Esophagus muscularis mucosa (tissue), 4 donors: ENCODE results near the gene ODF4. TPM values are rescaled to one million over a fixed set of nuclear protein-coding genes. Genes with fewer than 3 reads are reported as not detected.

Experiments
- DNase-seq: peaks from one replicate; pipeline ENCODE4 v3.0.0-alpha.2; 2017; ENCODE audit errors: extremely low spot score
- H3K27ac ChIP-seq, 4 donors: fragments of 200-600 bp; sonication (generic); replicated peaks in 1 of 4; 1 replicate in 3 of 4; 2 replicates in 1 of 4; pipeline ENCODE4 v1.5.1; 2016 to 2019; ENCODE audit warnings: mild to moderate bottlenecking in 1 of 4
- H3K27me3 ChIP-seq, 4 donors: fragments of 200-600 bp; sonication (generic); one replicate each; pipeline versions ENCODE4 v1.5.1 to v1.6.0; 2016 to 2019
- H3K36me3 ChIP-seq, 4 donors: fragments of 200-600 bp; sonication (generic); one replicate each; pipeline ENCODE4 v1.5.1; 2016 to 2019
- H3K4me1 ChIP-seq, 4 donors: fragments of 200-600 bp; sonication (generic); one replicate each; pipeline ENCODE4 v1.5.1; 2016 to 2019
- H3K4me3 ChIP-seq, 4 donors: fragments of 200-600 bp; sonication (generic); 1 replicate in 2 of 4; 2 replicates in 2 of 4; pipeline ENCODE4 v1.5.1; 2016 to 2019; ENCODE audit warnings: mild to moderate bottlenecking in 4 of 4, moderate library complexity in 1 of 4
- H3K9me3 ChIP-seq, 4 donors: fragments of 200-600 bp; sonication (generic); 1 replicate in 3 of 4; 2 replicates in 1 of 4; pipeline ENCODE4 v1.5.1; 2016 to 2019
- CTCF ChIP-seq, 3 experiments: fragments of 200-600 bp in 2 of 3; fragments of 450-650 bp in 1 of 3; sonication (generic) in 2 of 3; IDR thresholded peaks; one replicate each; pipeline ENCODE4 v1.5.1; 2017 to 2019; ENCODE audit warnings: antibody characterized with exemption in 3 of 3, mild to moderate bottlenecking in 2 of 3, moderate library complexity in 1 of 3
- EP300 ChIP-seq: sonication (generic); formaldehyde crosslinking; IDR thresholded peaks from one replicate; pipeline ENCODE4 v1.6.1; 2017; ENCODE audit warnings: antibody characterized with exemption
- POLR2A ChIP-seq: fragments of 450-650 bp; IDR thresholded peaks from one replicate; pipeline ENCODE4 v1.6.1; 2017; ENCODE audit warnings: antibody characterized with exemption, moderate library complexity, mild to moderate bottlenecking, low read depth
- POLR2AphosphoS5 ChIP-seq, 2 donors: sonication (generic); formaldehyde crosslinking; IDR thresholded peaks; one replicate each; pipeline ENCODE4 v1.6.1; 2017; ENCODE audit warnings: antibody characterized with exemption in 2 of 2
- WGBS: methylation state at CpG from one replicate; pipeline ENCODE4 v1.1.5; 2018; 5-methylcytosine and 5-hydroxymethylcytosine counted together
- intact Hi-C: fragments of 100-400 bp; cut with DNase I; formaldehyde crosslinking; loops from one replicate; pipeline ENCODE4 v1.15.1; 2023
- total RNA-seq, 4 donors: library from RNA; depleted of rRNA; stranded (reverse); fragments of >200 nt; gene quantifications; one replicate each; pipeline versions ENCODE4 v1.1.0 to v1.2.1, GENCODE V29; 2016

ODF4 gene
- not detected for total RNA-seq

- no peak within 1 kb of the TSS for H3K27ac ChIP-seq
- DNase-seq, result no peak
- 81% methylated on average over 2 of the region's 2 CpGs for WGBS
- peaks cover 0 to 5% (median 0%) of the 10 kb centered on the region in 4 donors for H3K4me1 ChIP-seq
- no peak for TF ChIP-seq POLR2A
- TF ChIP-seq POLR2AphosphoS5 (IDR thresholded peaks at IDR 0.05), result no peak
- TF ChIP-seq EP300, result no peak
- TF ChIP-seq CTCF (IDR thresholded peaks at IDR 0.05), result no peak
- no peak within 1 kb of the TSS for H3K4me3 ChIP-seq
- intact Hi-C loops, result no loop called here
- no peaks in the 10 kb centered on the region for H3K9me3 ChIP-seq
- no peaks in the 10 kb centered on the region for H3K36me3 ChIP-seq
- H3K27me3 ChIP-seq, result no peaks in the 10 kb centered on the region
Measured at GRCh38 chr17:8339540-8339939, at the start of gene ODF4. Gene ODF4 (plus strand): TSS chr17:8339840. CDS start chr17:8340052, 212 bp downstream.

- Histone ChIP-seq H3K9me3 (no peaks in the 10 kb centered on the region), H3K36me3 (peaks cover 0 to 5% (median 0%) of the 10 kb centered on the region in 4 donors), H3K4me1 (peaks cover 20 to 39% (median 30%) of the 10 kb centered on the region in 4 donors), H3K27ac (no peak overlapping the region), H3K27me3 (no peaks in the 10 kb centered on the region), H3K4me3 (no peak overlapping the region)
- no peak for DNase-seq
- intact Hi-C loops, result no loop called here
- TF ChIP-seq POLR2AphosphoS5 (IDR thresholded peaks at IDR 0.05) (no peak), CTCF (IDR thresholded peaks at IDR 0.05) (no peak), EP300 (no peak), POLR2A (no peak)
- WGBS, result 76% methylated on average over 3 of the region's 3 CpGs
Measured at GRCh38 chr17:8290043-8290442, 49.6 kb upstream of the ODF4 start.

GRCh38 chr17:8292639-8293395, 46.8 kb upstream of the ODF4 start:
- Histone ChIP-seq H3K27me3 (no peaks in the 10 kb centered on the region), H3K36me3 (peaks cover 0 to 5% (median 0%) of the 10 kb centered on the region in 4 donors), H3K4me3 (no peak overlapping the region), H3K9me3 (no peaks in the 10 kb centered on the region), H3K27ac (no peak overlapping the region), H3K4me1 (peaks cover 22 to 45% (median 34%) of the 10 kb centered on the region in 4 donors)
- TF ChIP-seq POLR2AphosphoS5 (IDR thresholded peaks at IDR 0.05) (no peak), EP300 (no peak), POLR2A (no peak), CTCF (IDR thresholded peaks at IDR 0.05) (no peak)
- WGBS, result 78% methylated on average over 5 of the region's 5 CpGs
- DNase-seq, result no peak
- intact Hi-C loops, result no loop called here

GRCh38 chr17:8294361-8294760, 45.3 kb upstream of the ODF4 start:
- no peak for TF ChIP-seq POLR2AphosphoS5 (IDR thresholded peaks at IDR 0.05)
- no peak for TF ChIP-seq CTCF (IDR thresholded peaks at IDR 0.05)
- no peak for TF ChIP-seq POLR2A
- no peak for TF ChIP-seq EP300
- Histone ChIP-seq H3K9me3 (no peaks in the 10 kb centered on the region), H3K27me3 (no peaks in the 10 kb centered on the region), H3K36me3 (peaks cover 0 to 5% (median 0%) of the 10 kb centered on the region in 4 donors), H3K4me1 (peaks cover 14 to 36% (median 25%) of the 10 kb centered on the region in 4 donors), H3K4me3 (peak overlapping the region in 1 of 4 donors; percentile 75), H3K27ac (peak overlapping the region; percentile 87 to 91 (median 90))
- intact Hi-C loops, result no loop called here
- no CpG with 5 or more reads among the region's 9 CpGs for WGBS
- DNase-seq, result no peak
